Uterine smooth muscle cell (primary cell): ENCODE results near the gene CLDN34. TPM values are rescaled to one million over a fixed set of nuclear protein-coding genes. Genes with fewer than 3 reads are reported as not detected.

Experiments
- total RNA-seq: library from RNA; depleted of rRNA; stranded (reverse); fragments of >200 nt; gene quantifications from 2 replicates; pipeline ENCODE4 v1.2.3, GENCODE V29; 2014

The CLDN34 gene, protein sequence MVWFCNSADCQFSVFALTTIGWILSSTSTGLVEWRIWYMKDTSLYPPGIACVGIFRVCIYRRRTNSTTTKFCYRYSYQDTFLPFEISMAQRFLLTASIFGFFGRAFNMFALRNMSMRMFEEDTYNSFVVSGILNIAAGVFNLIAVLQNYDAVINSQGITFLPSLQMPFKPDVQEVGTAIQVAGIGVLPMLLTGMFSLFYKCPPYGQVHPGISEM
- total RNA-seq, result not detected in 2 replicates

DNA sequence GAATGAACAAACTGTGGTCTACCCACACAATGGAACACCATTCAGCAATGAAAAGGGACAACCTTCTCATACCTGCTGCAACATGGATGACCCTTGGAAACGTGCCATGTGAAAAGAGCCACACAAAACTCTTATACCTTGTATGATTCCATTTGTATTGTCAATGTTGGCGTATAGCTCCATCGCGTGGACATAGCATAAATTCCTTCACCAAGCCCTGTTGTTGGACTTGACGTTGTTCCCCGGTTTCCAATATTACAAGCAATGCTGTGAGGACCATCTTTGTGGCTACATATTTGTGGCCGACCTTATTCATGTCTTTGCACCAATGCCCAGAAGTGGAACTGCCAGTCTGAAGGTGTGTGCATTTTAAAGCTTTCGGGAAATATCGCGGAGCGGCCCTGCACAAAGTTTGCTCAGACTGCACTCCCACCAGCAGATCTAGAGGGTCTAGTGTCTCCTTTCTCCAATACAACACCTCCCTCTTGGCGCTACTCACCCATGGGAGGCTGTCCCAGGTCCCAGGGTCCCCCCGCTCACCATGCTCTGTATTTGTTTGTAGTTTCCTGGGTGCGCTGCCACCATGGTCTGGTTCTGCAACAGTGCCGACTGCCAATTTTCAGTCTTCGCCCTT lies at the start of gene CLDN34:
Gene CLDN34 (plus strand): TSS at position 584 of the 634 bp plus-strand sequence. CDS start 0 bp downstream, at position 584.

Other genes with a start within 250 kb of the CLDN34 start
- not detected in 2 replicates for gene GPR143, start 201.5 kb upstream of the CLDN34 start, total RNA-seq
- gene SHROOM2, start 180.9 kb upstream of the CLDN34 start, total RNA-seq, result 0.44 and 0.75 TPM in 2 replicates
- gene CLCN4, start 189.6 kb downstream of the CLDN34 start, total RNA-seq, result 0.62 and 0.77 TPM in 2 replicates